GM19023 (cell line): ENCODE results near the gene LRRTM4.

Experiments used
- ATAC-seq: cut with Tn5 transposase; IDR thresholded peaks from one replicate; pipeline ENCODE4 v1.9.1; 2021; ENCODE audit warnings: mild to moderate bottlenecking, moderate library complexity; ENCODE audit not compliant: unreplicated experiment

LRRTM4 gene

GRCh38 chr2:77325395-77325794 lies 196.8 kb downstream of the LRRTM4 start:
- no peak for ATAC-seq

- ATAC-seq: no peak
Measured at GRCh38 chr2:77322431-77322830, 199.7 kb downstream of the LRRTM4 start.

- no peak for ATAC-seq
Measured at GRCh38 chr2:77314721-77315120, 207.5 kb downstream of the LRRTM4 start.

- ATAC-seq: no peak
Measured at GRCh38 chr2:77310416-77310815, 211.8 kb downstream of the LRRTM4 start.

GRCh38 chr2:77309725-77310124 lies 212.5 kb downstream of the LRRTM4 start:
- ATAC-seq: no peak

GRCh38 chr2:77301441-77301840 lies 220.7 kb downstream of the LRRTM4 start:
- ATAC-seq: no peak

GRCh38 chr2:77296791-77297190 lies 225.4 kb downstream of the LRRTM4 start:
- no peak for ATAC-seq

- ATAC-seq: no peak
Measured at GRCh38 chr2:77294474-77294873, 227.7 kb downstream of the LRRTM4 start.

- no peak for ATAC-seq
Measured at GRCh38 chr2:77284353-77284752, 237.8 kb downstream of the LRRTM4 start.

GRCh38 chr2:77271262-77271661 lies 250.9 kb downstream of the LRRTM4 start:
- no peak for ATAC-seq

- ATAC-seq: no peak
Measured at GRCh38 chr2:77270433-77270832, 251.7 kb downstream of the LRRTM4 start.

- no peak for ATAC-seq
Measured at GRCh38 chr2:77268626-77269025, 253.6 kb downstream of the LRRTM4 start.

GRCh38 chr2:77232909-77233425 lies 289.2 kb downstream of the LRRTM4 start:
- ATAC-seq: no peak

GRCh38 chr2:77228391-77228790 lies 293.8 kb downstream of the LRRTM4 start:
- ATAC-seq: no peak

GRCh38 chr2:77210725-77211124 lies 311.5 kb downstream of the LRRTM4 start:
- ATAC-seq: no peak

- ATAC-seq: no peak
Measured at GRCh38 chr2:77207331-77207730, 314.8 kb downstream of the LRRTM4 start.

GRCh38 chr2:77201755-77202154 lies 320.4 kb downstream of the LRRTM4 start:
- no peak for ATAC-seq

- no peak for ATAC-seq
Measured at GRCh38 chr2:77199411-77199810, 322.8 kb downstream of the LRRTM4 start.

- ATAC-seq: no peak
Measured at GRCh38 chr2:77193858-77194448, 328.2 kb downstream of the LRRTM4 start.

GRCh38 chr2:77192811-77193289 lies 329.3 kb downstream of the LRRTM4 start:
- no peak for ATAC-seq

GRCh38 chr2:77191665-77192064 lies 330.5 kb downstream of the LRRTM4 start:
- no peak for ATAC-seq

- ATAC-seq: no peak
Measured at GRCh38 chr2:77190721-77191346, 331.3 kb downstream of the LRRTM4 start.

GRCh38 chr2:77185052-77185451 lies 337.1 kb downstream of the LRRTM4 start:
- no peak for ATAC-seq
